Hepatocyte (in vitro differentiated cells): Measurements from ENCODE around the gene XKRX. TPM values are rescaled to one million over a fixed set of nuclear protein-coding genes. Genes with fewer than 3 reads are reported as not detected.

Experiments
- DNase-seq: peaks from one replicate; pipeline ENCODE4 v3.0.0-alpha.2; 2016; ENCODE audit warnings: low spot score
- H2AFZ ChIP-seq: fragments of 200-600 bp; sonication (generic); 2 replicates; pipeline ENCODE4 v1.6.0; 2016; ENCODE audit warnings: antibody characterized with exemption, mild to moderate bottlenecking
- H3K27ac ChIP-seq: fragments of 200-600 bp; sonication (generic); 2 replicates; pipeline ENCODE4 v1.5.1; 2016; ENCODE audit warnings: mild to moderate bottlenecking
- H3K27me3 ChIP-seq: fragments of 200-600 bp; sonication (generic); 2 replicates; pipeline ENCODE4 v1.6.1; 2016
- H3K36me3 ChIP-seq: fragments of 200-600 bp; sonication (generic); replicated peaks from 2 replicates; pipeline ENCODE4 v1.5.1; 2016; ENCODE audit warnings: low read depth; ENCODE audit not compliant: insufficient read depth
- H3K4me1 ChIP-seq: fragments of 200-600 bp; sonication (generic); 2 replicates; pipeline ENCODE4 v1.5.1; 2016; ENCODE audit warnings: mild to moderate bottlenecking, moderate library complexity; ENCODE audit not compliant: insufficient read depth
- H3K4me2 ChIP-seq: fragments of 200-600 bp; sonication (generic); 2 replicates; pipeline ENCODE4 v1.6.0; 2016
- H3K4me3 ChIP-seq: fragments of 200-600 bp; sonication (generic); 2 replicates; pipeline ENCODE4 v1.5.1; 2016; ENCODE audit warnings: mild to moderate bottlenecking
- H3K79me2 ChIP-seq: fragments of 200-600 bp; sonication (generic); 2 replicates; pipeline ENCODE4 v1.6.0; 2017; ENCODE audit warnings: mild to moderate bottlenecking
- H3K9me2 ChIP-seq: fragments of 200-600 bp; sonication (generic); replicated peaks from 2 replicates; pipeline ENCODE4 v1.6.0; 2017; ENCODE audit warnings: mild to moderate bottlenecking; ENCODE audit not compliant: insufficient read depth
- H3K9me3 ChIP-seq: fragments of 200-600 bp; sonication (generic); 2 replicates; pipeline ENCODE4 v1.5.1; 2016; ENCODE audit warnings: low read depth, mild to moderate bottlenecking
- H4K20me1 ChIP-seq: fragments of 200-600 bp; sonication (generic); 2 replicates; pipeline ENCODE4 v1.6.0; 2016; ENCODE audit warnings: mild to moderate bottlenecking; ENCODE audit not compliant: insufficient read depth, poor library complexity, severe bottlenecking
- CTCF ChIP-seq: fragments of 200-600 bp; sonication (generic); IDR thresholded peaks from 2 replicates; pipeline ENCODE4 v1.5.1; 2016; ENCODE audit warnings: antibody characterized with exemption, mild to moderate bottlenecking; ENCODE audit not compliant: poor library complexity
- EZH2 ChIP-seq: fragments of 200-600 bp; sonication (generic); IDR thresholded peaks from 2 replicates; pipeline ENCODE4 v1.6.1; 2016; ENCODE audit warnings: antibody characterized with exemption, mild to moderate bottlenecking, borderline replicate concordance
- EZH2phosphoT487 ChIP-seq: fragments of 200-600 bp; sonication (generic); IDR thresholded peaks from one replicate; pipeline ENCODE4 v1.6.1; 2018; ENCODE audit warnings: antibody characterized with exemption, mild to moderate bottlenecking, low read depth, moderate library complexity; ENCODE audit not compliant: unreplicated experiment, severe bottlenecking
- WGBS: methylation state at CpG from one replicate; pipeline ENCODE4 v1.1.6; 2016; ENCODE audit warnings: low lambda C conversion rate; ENCODE audit errors: missing lambda C conversion rate; 5-methylcytosine and 5-hydroxymethylcytosine counted together
- polyA plus RNA-seq: library from polyadenylated mRNA; unstranded; fragments of >200 nt; fragmentation: Nextera tagmentation; extraction: Ambion mirVana; gene quantifications from 2 replicates; pipeline ENCODE4 v1.2.1, GENCODE V29; 2016
- total RNA-seq: library from RNA; depleted of rRNA; stranded (reverse); fragments of >200 nt; gene quantifications from 2 replicates; pipeline ENCODE4 v1.2.3, GENCODE V29; 2014

The XKRX gene
- total and polyA plus RNA-seq, 2 experiments from 2014 or later, result 1.1 to 8.7 TPM

DNA sequence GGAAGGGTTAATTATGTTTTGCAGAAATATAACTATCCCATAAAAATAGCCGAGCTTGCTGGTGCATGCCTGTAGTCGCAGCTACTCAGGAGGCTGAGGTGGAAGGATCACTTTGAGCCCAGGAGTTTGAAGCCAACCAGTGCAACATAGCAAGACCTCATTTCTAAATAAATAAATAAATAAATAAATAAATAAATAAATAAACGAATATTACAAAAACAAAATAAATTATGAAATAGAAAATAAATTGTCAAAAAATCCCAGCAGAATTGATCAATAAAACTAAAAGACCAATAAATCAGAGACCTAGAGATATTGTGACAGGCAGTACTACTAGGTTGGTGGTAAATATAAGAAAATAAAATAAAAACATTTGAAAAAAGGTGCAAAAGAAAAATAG is 34.1 kb upstream of the XKRX start:
- Histone ChIP-seq H3K4me1 (no peaks in the 10 kb centered on the region), H3K4me3 (no peak overlapping the region), H3K27me3 (no peaks in the 10 kb centered on the region), H3K9me3 (no peaks in the 10 kb centered on the region), H2AFZ (no peak overlapping the region), H3K27ac (no peak overlapping the region), H3K36me3 (no peaks in the 10 kb centered on the region), H3K4me2 (no peak overlapping the region), H3K79me2 (no peaks in the 10 kb centered on the region), H3K9me2 (no peaks in the 10 kb centered on the region), H4K20me1 (no peaks in the 10 kb centered on the region)
- TF ChIP-seq CTCF, result no peak
- no peak for TF ChIP-seq EZH2
- no peak for TF ChIP-seq EZH2phosphoT487
- 76% methylated on average over 3 of the region's 3 CpGs for WGBS
- DNase-seq, result no peak

DNA sequence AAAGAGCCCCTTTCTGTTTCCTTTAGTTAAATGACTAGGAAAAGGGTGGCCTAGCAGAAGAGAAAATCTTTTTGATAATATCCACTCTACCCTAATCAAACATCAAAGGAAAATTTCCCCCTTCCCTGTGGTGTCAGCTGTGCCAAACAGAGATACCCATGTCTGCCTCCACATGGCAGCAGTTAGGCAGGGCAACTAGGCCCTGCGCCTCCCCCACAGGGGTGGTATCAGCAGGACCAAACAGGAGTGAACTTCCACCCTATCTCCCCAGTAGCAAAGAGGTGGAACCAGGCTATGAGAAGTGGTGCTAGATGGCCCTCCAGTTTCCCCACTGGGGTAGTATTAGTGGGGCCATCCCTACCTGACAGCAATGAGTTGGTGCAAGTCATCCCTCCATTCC is 19.8 kb upstream of the XKRX start:
- no peaks in the 10 kb centered on the region for H3K79me2 ChIP-seq
- H3K27me3 ChIP-seq, result no peaks in the 10 kb centered on the region
- WGBS, result 90% methylated on average over 1 of the region's 1 CpG
- TF ChIP-seq EZH2, result no peak
- no peak for TF ChIP-seq EZH2phosphoT487
- TF ChIP-seq CTCF, result no peak
- H3K4me1 ChIP-seq, result no peaks in the 10 kb centered on the region
- no peaks in the 10 kb centered on the region for H3K9me3 ChIP-seq
- no peak overlapping the region for H2AFZ ChIP-seq
- no peaks in the 10 kb centered on the region for H3K9me2 ChIP-seq
- no peak for DNase-seq
- no peaks in the 10 kb centered on the region for H3K36me3 ChIP-seq
- H3K4me3 ChIP-seq, result no peak overlapping the region
- H3K27ac ChIP-seq, result no peak overlapping the region
- H4K20me1 ChIP-seq, result no peaks in the 10 kb centered on the region
- H3K4me2 ChIP-seq, result no peak overlapping the region

DNA sequence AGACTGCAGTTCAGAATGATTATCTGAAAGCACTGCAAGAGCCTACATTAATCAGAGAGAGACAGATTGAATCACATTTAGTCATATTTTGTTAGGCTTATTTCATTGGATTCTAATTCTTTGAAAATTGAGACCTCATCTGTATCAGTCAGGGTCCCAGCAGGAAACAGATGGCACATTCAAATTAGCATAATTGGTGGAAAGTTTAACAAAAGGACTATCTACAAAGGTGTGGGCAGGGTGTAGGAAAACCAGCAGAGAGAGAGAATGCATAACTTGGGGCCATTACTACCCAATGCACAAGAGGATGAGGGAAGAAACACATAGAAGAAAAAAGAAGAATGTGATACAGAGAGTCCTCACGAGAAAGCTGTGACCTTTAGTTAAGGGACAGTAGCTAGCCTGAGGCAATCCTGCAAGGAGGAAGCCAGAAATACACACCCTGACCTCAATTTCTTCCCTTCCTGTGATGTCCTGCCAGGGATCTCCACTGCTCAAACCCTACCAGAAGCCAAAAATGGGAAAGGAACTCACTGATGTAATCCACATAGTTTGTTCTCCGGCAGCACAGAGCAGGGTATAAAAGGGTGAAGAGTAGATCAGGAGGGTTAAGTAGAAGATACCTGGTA is 17.7 kb upstream of the XKRX start:
- H3K4me2 ChIP-seq, result no peak overlapping the region
- no peak for DNase-seq
- H3K79me2 ChIP-seq, result no peaks in the 10 kb centered on the region
- H3K9me2 ChIP-seq, result no peaks in the 10 kb centered on the region
- no peaks in the 10 kb centered on the region for H4K20me1 ChIP-seq
- no peaks in the 10 kb centered on the region for H3K27me3 ChIP-seq
- H2AFZ ChIP-seq, result no peak overlapping the region
- H3K4me1 ChIP-seq, result no peaks in the 10 kb centered on the region
- no peak overlapping the region for H3K4me3 ChIP-seq
- no peak for TF ChIP-seq EZH2phosphoT487
- TF ChIP-seq CTCF, result no peak
- TF ChIP-seq EZH2, result no peak
- no peaks in the 10 kb centered on the region for H3K9me3 ChIP-seq
- 63% methylated on average over 2 of the region's 2 CpGs for WGBS
- H3K27ac ChIP-seq, result no peak overlapping the region
- no peaks in the 10 kb centered on the region for H3K36me3 ChIP-seq

DNA sequence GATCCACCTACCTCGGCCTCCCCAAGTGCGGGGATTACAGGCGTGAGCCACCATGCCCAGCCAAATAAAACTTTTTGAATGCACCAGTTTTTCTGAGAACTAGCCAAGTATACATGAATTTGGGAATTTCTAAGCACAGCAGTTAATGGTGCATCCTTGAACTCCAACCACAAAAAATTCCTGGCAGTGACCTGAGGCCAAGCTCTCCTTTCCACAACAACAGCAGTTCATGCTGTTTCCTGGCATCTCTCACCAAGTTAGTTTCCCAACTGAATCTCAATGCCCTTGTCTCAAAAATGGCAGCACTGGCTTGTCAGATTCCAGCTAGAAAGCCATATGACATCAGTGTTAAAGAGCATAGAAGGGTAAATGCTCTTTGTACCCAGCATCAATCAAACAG is 15.9 kb upstream of the XKRX start:
- WGBS, result 92% methylated on average over 3 of the region's 3 CpGs
- no peak for DNase-seq
- no peaks in the 10 kb centered on the region for H3K36me3 ChIP-seq
- no peaks in the 10 kb centered on the region for H3K27me3 ChIP-seq
- H3K9me3 ChIP-seq, result no peaks in the 10 kb centered on the region
- H3K9me2 ChIP-seq, result no peaks in the 10 kb centered on the region
- no peak overlapping the region for H2AFZ ChIP-seq
- no peak overlapping the region for H3K27ac ChIP-seq
- no peaks in the 10 kb centered on the region for H3K4me1 ChIP-seq
- no peak overlapping the region for H3K4me2 ChIP-seq
- no peak overlapping the region for H3K4me3 ChIP-seq
- H3K79me2 ChIP-seq, result no peaks in the 10 kb centered on the region
- no peaks in the 10 kb centered on the region for H4K20me1 ChIP-seq
- TF ChIP-seq EZH2 (no peak), EZH2phosphoT487 (no peak), CTCF (no peak)
